ENCODE results near the gene SBNO2. TPM values are rescaled to one million over a fixed set of nuclear protein-coding genes. Genes with fewer than 3 reads are reported as not detected.

Gene SBNO2
- total RNA-seq, 1 experiment from 2014 or later: 51.8 TPM

DNA sequence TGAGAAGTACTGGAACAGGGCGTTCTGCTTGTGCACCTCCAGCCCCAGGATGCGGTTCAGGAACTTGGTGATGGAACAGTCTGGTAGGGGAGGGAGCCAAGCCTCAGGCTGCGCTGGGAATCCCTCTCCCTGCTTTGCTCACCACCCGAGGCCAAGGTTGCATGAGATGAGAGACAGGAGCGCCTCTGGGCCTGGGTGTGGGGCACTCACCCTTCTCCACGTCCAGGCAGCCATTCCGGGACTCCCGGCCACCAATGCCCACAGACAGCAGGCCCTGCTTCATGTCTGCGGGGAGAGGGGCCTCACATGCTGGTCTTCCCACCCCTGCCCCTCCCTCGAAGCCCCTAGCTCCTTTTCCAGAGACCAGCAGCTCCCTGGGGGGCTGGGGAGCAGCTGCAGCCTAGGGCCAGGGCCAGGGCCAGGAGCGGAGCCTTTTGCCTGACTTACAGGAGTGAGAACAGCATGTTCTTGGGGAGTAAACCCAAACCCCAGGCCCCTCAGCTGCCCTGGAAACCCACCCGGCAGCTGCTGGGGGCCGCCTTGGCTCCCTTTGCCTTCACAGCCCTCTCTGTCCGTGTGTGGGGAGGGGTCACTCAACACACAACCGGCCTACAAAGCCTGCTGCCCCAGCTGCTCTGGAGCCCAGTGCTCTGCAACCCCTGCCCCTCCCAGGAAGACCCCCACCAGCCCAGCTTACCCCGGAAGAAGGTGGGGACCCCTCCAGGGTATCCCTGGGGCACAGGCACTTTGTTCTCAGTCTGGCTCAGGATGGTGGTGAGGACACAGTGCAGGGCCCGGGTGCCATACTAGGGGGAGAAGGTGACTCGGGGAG, 63.0 kb downstream of the SBNO2 start:
- Histone ChIP-seq H3K27me3 (replicated peaks; ENCODE audit: insufficient read depth, low read depth, low read length, poor library complexity) (no peaks in the 10 kb centered on the region), H3K27ac (ENCODE audit: low read depth, low read length, poor library complexity, severe bottlenecking) (no peak overlapping the region), H3K4me1 (ENCODE audit: insufficient read depth, low read length, poor library complexity, severe bottlenecking) (peaks cover 20% of the 10 kb centered on the region), H3K4me3 (ENCODE audit: low read depth, low read length, poor library complexity, severe bottlenecking) (no peak overlapping the region), H3K9me3 (ENCODE audit: low read depth, low read length, poor library complexity, severe bottlenecking) (no peaks in the 10 kb centered on the region), H3K36me3 (ENCODE audit: insufficient read depth, low read length, poor library complexity, severe bottlenecking) (peaks cover 29% of the 10 kb centered on the region)
- BruUV-seq (replicated peaks): no TSS peak
- TF ChIP-seq EZH2 (IDR thresholded peaks at IDR 0.05; ENCODE audit: borderline replicate concordance, low read depth, low read length, poor library complexity, severe bottlenecking) (no peak), CTCF (conservative IDR thresholded peaks at IDR 0.05; ENCODE audit: low read depth, low read length) (no peak)
- CTCF ChIA-PET: interaction anchor here (0.8 kb wide), 1 partner anchor 83 kb away, joined by 3 read pairs; no protein-coding TSS in a partner anchor
- DNase-seq (ENCODE audit: low spot score): no peak
- intact Hi-C loops (cut with micrococcal nuclease; ENCODE audit: unreplicated experiment): loop anchor here (5.0 kb wide), 2 partner anchors 66 to 81 kb away; no protein-coding TSS in a partner anchor
- POLR2A ChIA-PET (ENCODE audit: low non-redundant PET): no interaction called here

GRCh38 chr19:1109697-1110671, 64.1 kb downstream of the SBNO2 start:
- POLR2A ChIA-PET (ENCODE audit: low non-redundant PET): no interaction called here
- no peak overlapping the region for H3K4me3 ChIP-seq (ENCODE audit: low read depth, low read length, poor library complexity, severe bottlenecking)
- no peaks in the 10 kb centered on the region for H3K27me3 ChIP-seq (replicated peaks; ENCODE audit: insufficient read depth, low read depth, low read length, poor library complexity)
- peaks cover 32% of the 10 kb centered on the region for H3K36me3 ChIP-seq (ENCODE audit: insufficient read depth, low read length, poor library complexity, severe bottlenecking)
- no peak overlapping the region for H3K27ac ChIP-seq (ENCODE audit: low read depth, low read length, poor library complexity, severe bottlenecking)
- CTCF ChIA-PET: interaction anchor here (0.8 kb wide), 1 partner anchor 84 kb away, joined by 3 read pairs; no protein-coding TSS in a partner anchor
- intact Hi-C loops (cut with micrococcal nuclease; ENCODE audit: unreplicated experiment): loop anchor here (5.0 to 10.0 kb wide), 3 partner anchors 67 to 85 kb away; partner anchors contain the start of genes CNN2, RNU6-2 and TMEM259
- H3K9me3 ChIP-seq (ENCODE audit: low read depth, low read length, poor library complexity, severe bottlenecking): no peaks in the 10 kb centered on the region
- TF ChIP-seq CTCF (conservative IDR thresholded peaks at IDR 0.05; ENCODE audit: low read depth, low read length) (no peak), EZH2 (IDR thresholded peaks at IDR 0.05; ENCODE audit: borderline replicate concordance, low read depth, low read length, poor library complexity, severe bottlenecking) (no peak)
- DNase-seq (ENCODE audit: low spot score): no peak
- H3K4me1 ChIP-seq (ENCODE audit: insufficient read depth, low read length, poor library complexity, severe bottlenecking): peaks cover 25% of the 10 kb centered on the region
- no TSS peak for BruUV-seq (replicated peaks)

GRCh38 chr19:1109032-1109551, 65.0 kb downstream of the SBNO2 start:
- no peak overlapping the region for H3K27ac ChIP-seq (ENCODE audit: low read depth, low read length, poor library complexity, severe bottlenecking)
- no peak for TF ChIP-seq CTCF (conservative IDR thresholded peaks at IDR 0.05; ENCODE audit: low read depth, low read length)
- TF ChIP-seq EZH2 (IDR thresholded peaks at IDR 0.05; ENCODE audit: borderline replicate concordance, low read depth, low read length, poor library complexity, severe bottlenecking): no peak
- intact Hi-C loops (cut with micrococcal nuclease; ENCODE audit: unreplicated experiment): loop anchor here (10.0 kb wide), 1 partner anchor 84 kb away; the partner anchor contains the start of genes CNN2, RNU6-2 and TMEM259
- no TSS peak for BruUV-seq (replicated peaks)
- H3K27me3 ChIP-seq (replicated peaks; ENCODE audit: insufficient read depth, low read depth, low read length, poor library complexity): no peaks in the 10 kb centered on the region
- H3K4me3 ChIP-seq (ENCODE audit: low read depth, low read length, poor library complexity, severe bottlenecking): no peak overlapping the region
- peaks cover 32% of the 10 kb centered on the region for H3K36me3 ChIP-seq (ENCODE audit: insufficient read depth, low read length, poor library complexity, severe bottlenecking)
- no peak for DNase-seq (ENCODE audit: low spot score)
- ChIA-PET CTCF (no interaction called here), POLR2A (ENCODE audit: low non-redundant PET) (interaction anchor here (0.7 kb wide), 1 partner anchor 16 kb away, joined by 4 read pairs; no protein-coding TSS in a partner anchor)
- H3K9me3 ChIP-seq (ENCODE audit: low read depth, low read length, poor library complexity, severe bottlenecking): no peaks in the 10 kb centered on the region
- H3K4me1 ChIP-seq (ENCODE audit: insufficient read depth, low read length, poor library complexity, severe bottlenecking): peaks cover 25% of the 10 kb centered on the region
